OCI-LY3 (cell line): Measurements from ENCODE around the gene MYL12B.

ENCODE experiments used
- H2AFZ ChIP-seq: fragments of 200-600, 300-600 bp; shearing (Covaris generic); 2 replicates; pipeline ENCODE4 v1.6.0; 2014; ENCODE audit warnings: antibody characterized with exemption, low read depth, low read length
- H3K27ac ChIP-seq: fragments of 200-600, 300-600 bp; sonication (generic); 2 replicates; pipeline ENCODE4 v1.5.1; 2014; ENCODE audit warnings: mild to moderate bottlenecking, low read length, moderate library complexity, mixed read lengths
- H3K27me3 ChIP-seq: fragments of 200-600, 300-600 bp; sonication (generic); 2 replicates; pipeline ENCODE4 v1.6.1; 2014; ENCODE audit warnings: low read depth, low read length, mixed read lengths
- H3K36me3 ChIP-seq: fragments of 200-600, 300-600 bp; sonication (generic); replicated peaks from 2 replicates; pipeline ENCODE3; 2014; ENCODE audit warnings: low read depth, low read length, mixed read lengths
- H3K4me1 ChIP-seq: fragments of 300-600, 200-600 bp; sonication (generic); 2 replicates; pipeline ENCODE4 v1.6.1; 2014; ENCODE audit warnings: low read length, mixed read lengths
- H3K4me2 ChIP-seq: fragments of 200-600, 300-600 bp; sonication (generic); 2 replicates; pipeline ENCODE4 v1.6.1; 2014; ENCODE audit warnings: low read length, mixed read lengths
- H3K4me3 ChIP-seq: fragments of 300-600, 200-600 bp; sonication (generic); 2 replicates; pipeline ENCODE4 v1.5.1; 2014; ENCODE audit warnings: antibody characterized with exemption, mild to moderate bottlenecking, low read length, moderate library complexity
- H3K79me2 ChIP-seq: fragments of 300-600, 200-600 bp; shearing (Covaris generic); 2 replicates; pipeline ENCODE4 v1.6.1; 2014; ENCODE audit warnings: mild to moderate bottlenecking, low read length, mixed read lengths
- H3K9ac ChIP-seq: fragments of 300-600, 200-600 bp; shearing (Covaris generic); 2 replicates; pipeline ENCODE4 v1.6.0; 2014; ENCODE audit warnings: mild to moderate bottlenecking, low read length, moderate library complexity
- H3K9me3 ChIP-seq: fragments of 200-600, 300-600 bp; shearing (Covaris generic); 2 replicates; pipeline ENCODE4 v1.6.1; 2014; ENCODE audit warnings: low read length, mixed read lengths; ENCODE audit not compliant: insufficient read depth
- H4K20me1 ChIP-seq: fragments of 200-600, 300-600 bp; sonication (generic); 2 replicates; pipeline ENCODE4 v1.6.1; 2016; ENCODE audit warnings: low read length, mixed read lengths; ENCODE audit not compliant: insufficient read depth
- EZH2phosphoT487 ChIP-seq: fragments of 200-600 bp; shearing (Covaris generic); IDR thresholded peaks from 2 replicates; pipeline ENCODE4 v1.6.1; 2018; ENCODE audit warnings: antibody characterized with exemption, mixed run types, low read depth
- TF ChIP-seq, protein P1 (sequence below): fragments of 200-600, 300-600 bp; sonication (generic); IDR thresholded peaks from 2 replicates; pipeline ENCODE4 v1.5.1; 2014; ENCODE audit warnings: antibody characterized with exemption, low read length, low read depth

Gene MYL12B

GRCh38 chr18:3321133-3321812 lies 59.3 kb downstream of the MYL12B start:
- TF ChIP-seq EZH2phosphoT487: no peak
- TF ChIP-seq, protein P1, sequence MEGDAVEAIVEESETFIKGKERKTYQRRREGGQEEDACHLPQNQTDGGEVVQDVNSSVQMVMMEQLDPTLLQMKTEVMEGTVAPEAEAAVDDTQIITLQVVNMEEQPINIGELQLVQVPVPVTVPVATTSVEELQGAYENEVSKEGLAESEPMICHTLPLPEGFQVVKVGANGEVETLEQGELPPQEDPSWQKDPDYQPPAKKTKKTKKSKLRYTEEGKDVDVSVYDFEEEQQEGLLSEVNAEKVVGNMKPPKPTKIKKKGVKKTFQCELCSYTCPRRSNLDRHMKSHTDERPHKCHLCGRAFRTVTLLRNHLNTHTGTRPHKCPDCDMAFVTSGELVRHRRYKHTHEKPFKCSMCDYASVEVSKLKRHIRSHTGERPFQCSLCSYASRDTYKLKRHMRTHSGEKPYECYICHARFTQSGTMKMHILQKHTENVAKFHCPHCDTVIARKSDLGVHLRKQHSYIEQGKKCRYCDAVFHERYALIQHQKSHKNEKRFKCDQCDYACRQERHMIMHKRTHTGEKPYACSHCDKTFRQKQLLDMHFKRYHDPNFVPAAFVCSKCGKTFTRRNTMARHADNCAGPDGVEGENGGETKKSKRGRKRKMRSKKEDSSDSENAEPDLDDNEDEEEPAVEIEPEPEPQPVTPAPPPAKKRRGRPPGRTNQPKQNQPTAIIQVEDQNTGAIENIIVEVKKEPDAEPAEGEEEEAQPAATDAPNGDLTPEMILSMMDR: no peak
- Histone ChIP-seq H3K27ac (no peak overlapping the region), H3K9me3 (no peaks in the 10 kb centered on the region), H3K9ac (no peak overlapping the region), H2AFZ (no peak overlapping the region), H4K20me1 (no peaks in the 10 kb centered on the region), H3K4me2 (peak overlapping the region; percentile 84), H3K4me1 (peaks cover 53% of the 10 kb centered on the region), H3K36me3 (no peaks in the 10 kb centered on the region), H3K27me3 (no peaks in the 10 kb centered on the region), H3K79me2 (no peaks in the 10 kb centered on the region), H3K4me3 (no peak overlapping the region)

GRCh38 chr18:3323900-3324299 lies 62.0 kb downstream of the MYL12B start:
- no peaks in the 10 kb centered on the region for H3K27me3 ChIP-seq
- H3K4me1 ChIP-seq: peaks cover 52% of the 10 kb centered on the region
- H3K9ac ChIP-seq: no peak overlapping the region
- no peaks in the 10 kb centered on the region for H3K36me3 ChIP-seq
- H3K9me3 ChIP-seq: no peaks in the 10 kb centered on the region
- peak overlapping the region; percentile 83 for H3K4me2 ChIP-seq
- H4K20me1 ChIP-seq: no peaks in the 10 kb centered on the region
- H2AFZ ChIP-seq: no peak overlapping the region
- H3K27ac ChIP-seq: peak overlapping the region; percentile 47; the same call in 1 of the 2 replicates
- no peaks in the 10 kb centered on the region for H3K79me2 ChIP-seq
- peak overlapping the region; percentile 40 for H3K4me3 ChIP-seq
- no peak for TF ChIP-seq EZH2phosphoT487
- TF ChIP-seq, protein P1: no peak
